HG02759 (cell line): Measurements from ENCODE around the gene IGF1R.
A peak's percentile ranks its signal among the peaks of the same experiment; 100 is the strongest.

Experiments used
- ATAC-seq: cut with Tn5 transposase; IDR thresholded peaks from one replicate; pipeline ENCODE4 v1.9.1; 2021; ENCODE audit warnings: mild to moderate bottlenecking, moderate library complexity; ENCODE audit not compliant: unreplicated experiment

Gene IGF1R

DNA sequence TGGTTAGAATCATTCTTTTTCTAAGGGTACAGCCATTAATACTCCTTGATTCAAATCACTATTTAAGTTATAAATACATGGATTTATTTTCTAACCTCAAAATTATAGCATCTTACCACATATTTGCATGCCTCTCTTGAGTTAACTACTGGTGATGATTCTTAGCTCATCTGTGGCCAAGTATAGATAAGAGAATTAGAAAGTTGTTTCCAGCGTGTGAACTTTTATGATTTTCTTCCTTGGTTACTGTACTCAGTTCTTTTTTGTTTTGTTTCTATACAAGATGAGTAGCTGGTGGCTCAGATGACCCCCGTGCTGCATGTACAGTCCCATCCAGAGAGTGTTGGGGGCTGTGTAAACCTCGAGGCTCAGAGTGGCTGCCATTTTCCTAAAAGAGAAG, 124.6 kb downstream of the IGF1R start:
- ATAC-seq: no peak

DNA sequence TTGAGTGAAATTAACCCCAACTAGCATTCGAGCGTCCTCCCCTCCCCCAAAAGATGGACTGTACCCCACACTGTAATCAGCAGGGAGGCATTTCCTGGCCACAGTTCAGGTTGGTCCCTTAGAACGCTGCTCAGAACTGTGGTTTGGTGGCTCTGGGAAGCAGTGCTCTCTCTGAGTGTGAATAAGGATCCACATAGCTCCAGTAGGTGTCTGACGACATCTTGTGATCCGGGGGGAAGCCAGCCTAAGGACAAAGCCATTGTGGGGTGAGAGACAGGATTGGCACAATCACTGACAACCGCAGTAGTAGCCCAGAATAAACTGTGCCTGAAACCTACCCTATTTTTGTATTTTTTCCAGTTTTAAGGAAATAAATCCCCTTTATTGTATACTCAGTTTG, 125.3 kb downstream of the IGF1R start:
- ATAC-seq: no peak

DNA sequence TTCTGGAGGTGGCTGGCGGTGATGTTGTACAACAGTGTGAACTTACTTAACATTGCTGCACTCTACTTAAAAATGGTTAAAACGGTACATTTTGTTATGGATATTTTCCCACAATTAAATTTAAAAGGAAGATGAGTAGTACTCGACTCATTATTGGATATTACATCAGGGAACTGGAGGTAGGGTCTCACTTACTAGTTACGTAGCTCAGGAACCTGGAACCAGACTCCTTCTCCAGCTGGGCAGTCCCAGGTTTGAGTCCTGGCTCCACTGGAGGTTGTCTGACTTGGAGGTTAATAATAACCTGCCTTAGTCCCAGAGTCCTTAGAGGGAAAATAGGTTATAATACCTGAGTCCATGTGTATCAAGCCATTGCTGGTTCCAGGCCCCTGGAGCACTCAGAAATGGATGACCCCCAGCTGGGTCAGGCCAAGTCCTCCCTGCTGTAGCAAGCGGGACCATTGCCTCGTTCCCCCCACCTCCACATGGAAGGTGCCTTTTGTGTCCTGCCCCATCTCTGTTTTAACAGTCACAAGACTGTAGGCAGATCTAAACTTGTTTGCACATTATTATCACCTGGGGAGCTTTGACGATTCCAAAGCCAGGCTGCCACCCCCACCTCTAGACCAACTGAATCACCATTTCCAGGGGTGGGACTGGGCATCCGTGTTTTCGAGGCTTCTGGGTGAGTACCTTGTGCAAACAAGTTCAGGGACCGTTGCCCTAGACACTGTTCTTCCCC, 126.6 kb downstream of the IGF1R start:
- no peak for ATAC-seq

DNA sequence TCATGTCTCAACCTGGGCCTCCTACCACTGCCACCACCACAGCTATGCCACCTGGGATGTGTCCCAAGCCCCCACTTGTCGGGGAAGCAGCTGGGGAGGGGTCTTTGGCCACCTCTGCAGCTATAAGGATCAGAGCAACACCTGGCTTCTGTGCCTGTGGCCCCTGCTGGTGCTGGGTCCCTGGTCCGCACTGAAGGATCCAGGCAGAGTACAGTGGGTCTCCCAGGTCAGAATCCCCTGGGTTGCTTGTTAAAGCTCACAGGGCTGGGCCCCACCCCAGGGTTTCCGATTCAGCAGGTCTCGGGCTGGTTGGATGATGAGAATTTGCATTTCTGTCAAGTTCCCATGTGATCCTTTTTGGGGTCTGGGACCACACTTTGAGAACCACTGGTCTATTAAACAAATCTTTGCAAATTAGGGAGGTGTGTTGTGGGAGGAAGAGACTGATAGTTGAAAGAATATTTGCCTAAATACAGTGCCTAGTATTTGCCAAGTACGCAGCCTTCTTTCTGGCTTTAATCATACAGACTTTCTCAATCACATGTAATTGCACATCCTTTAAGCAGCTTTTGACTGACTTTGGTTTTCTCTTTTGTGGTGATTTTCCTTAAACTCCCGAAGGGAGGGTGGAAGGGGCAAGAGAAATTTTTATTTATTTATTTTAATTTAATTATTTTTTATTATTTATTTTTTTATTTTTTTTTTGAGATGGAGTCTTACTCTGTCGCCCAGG, 127.3 kb downstream of the IGF1R start:
- no peak for ATAC-seq

DNA sequence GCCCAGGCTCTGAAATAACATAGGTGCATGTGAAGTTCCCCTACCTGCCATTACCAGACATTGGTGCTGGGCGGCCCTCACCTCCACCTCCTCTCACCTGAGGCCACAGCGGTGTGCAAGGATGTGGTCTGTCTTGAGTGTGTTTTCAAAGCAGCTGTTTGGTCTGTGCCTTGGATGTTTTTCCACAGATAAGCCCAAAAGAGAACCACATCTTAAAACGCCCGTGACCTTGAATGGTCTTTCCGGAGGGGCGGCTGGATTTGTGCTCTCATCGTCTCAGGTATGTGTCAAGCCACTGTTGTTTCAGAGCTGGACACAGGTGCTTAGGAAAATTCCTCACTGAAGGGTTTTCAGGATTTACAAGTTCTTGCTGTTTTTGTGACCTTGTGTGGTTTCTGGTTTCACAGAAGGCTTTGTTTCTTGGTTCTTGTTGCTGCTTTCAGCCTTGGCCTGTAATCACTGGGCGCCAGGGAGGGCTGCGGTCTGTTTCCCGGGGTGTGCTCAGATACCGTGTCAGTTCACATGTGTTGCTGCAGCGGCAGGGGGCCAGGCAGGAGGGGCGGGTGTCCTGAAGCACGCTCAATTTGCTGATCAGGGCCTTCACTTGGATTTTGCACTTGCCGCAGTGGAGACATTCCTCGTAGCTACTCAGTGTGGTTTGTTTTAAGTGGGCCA, 128.4 kb downstream of the IGF1R start:
- peak; percentile 78 for ATAC-seq

DNA sequence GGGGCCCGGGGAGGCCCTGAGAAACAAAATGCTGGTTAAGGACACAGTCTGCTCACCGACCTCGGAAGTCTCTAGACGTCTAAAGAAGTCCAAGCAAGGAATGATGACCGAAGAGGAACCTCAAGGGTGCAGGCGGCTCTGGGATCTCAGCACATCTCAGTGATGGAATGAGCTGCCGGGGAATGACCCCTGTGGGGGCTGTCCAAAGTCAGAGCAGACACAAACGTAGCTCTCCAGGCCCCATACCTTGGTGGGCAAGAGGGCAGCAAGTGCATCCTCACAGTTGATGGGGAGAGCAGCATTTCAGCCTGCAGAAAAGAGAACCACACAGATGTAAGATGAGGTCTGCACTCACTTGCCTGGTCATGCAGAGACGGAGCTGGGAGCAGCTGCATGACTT, 129.1 kb downstream of the IGF1R start:
- ATAC-seq: no peak

DNA sequence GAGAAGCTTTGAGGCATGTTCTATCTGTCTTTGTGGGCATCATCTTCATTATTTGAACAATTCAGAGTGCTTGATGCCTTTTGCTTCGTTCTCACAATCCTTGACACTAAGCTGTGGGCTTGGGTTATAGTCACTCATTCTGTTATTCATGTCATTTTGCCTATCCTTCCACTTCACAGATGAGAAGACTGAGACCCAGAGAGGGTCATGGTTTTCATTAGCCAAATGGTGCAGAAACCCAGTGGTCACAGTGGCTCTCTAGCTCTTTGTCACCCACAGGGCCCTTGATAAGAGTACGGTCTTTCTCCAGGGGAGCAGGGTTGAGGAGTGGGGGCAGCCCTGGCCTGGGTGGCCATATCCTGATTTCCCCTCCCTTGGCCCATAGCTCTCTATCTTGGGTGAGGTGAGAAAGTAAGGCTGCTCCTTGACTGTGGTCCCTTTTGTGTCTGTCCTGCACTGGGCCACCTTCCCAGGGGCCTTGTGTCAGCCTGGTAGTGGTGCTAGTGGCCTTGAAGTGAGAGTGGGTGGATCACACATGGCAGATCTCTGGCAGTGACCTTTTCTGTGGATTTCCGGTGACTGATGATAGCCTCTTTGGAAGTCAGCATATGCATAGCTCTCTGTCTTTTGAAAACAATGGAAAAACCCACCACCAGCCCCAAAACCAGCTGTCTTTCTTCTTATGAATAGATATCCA, 130.1 kb downstream of the IGF1R start:
- no peak for ATAC-seq

- no peak for ATAC-seq
These were observed 130.6 kb downstream of the IGF1R start for GRCh38 chr15:98778960-98779359.

DNA sequence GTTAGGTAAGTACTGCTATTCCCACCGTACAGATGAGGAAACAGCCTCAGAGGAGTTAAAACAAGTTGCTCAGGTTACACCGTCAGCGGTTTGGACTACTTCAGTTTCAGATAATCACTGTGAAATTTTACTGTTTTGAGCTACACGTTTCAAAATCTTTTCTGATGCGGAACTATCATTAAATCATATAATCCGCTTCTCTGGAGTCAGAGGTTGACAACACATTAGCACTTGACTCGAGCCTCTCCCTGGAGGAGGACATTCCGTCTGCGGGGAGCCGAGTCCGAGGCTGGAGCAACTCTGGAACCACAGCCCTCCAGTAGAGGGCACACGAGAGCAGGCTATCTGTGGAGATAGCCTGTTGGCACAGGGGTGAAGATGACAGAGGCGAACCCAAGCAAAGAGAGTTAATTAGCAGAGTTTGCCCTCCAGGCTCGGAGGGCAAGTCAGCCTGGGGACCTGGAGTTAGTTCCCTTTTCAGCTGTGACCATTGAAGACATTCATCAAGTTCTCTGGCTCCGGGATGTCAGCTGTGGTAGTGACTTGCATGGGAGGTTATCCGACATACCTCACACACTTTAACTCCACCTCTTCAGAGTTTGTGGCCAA, 131.2 kb downstream of the IGF1R start:
- peak; percentile 77 for ATAC-seq

DNA sequence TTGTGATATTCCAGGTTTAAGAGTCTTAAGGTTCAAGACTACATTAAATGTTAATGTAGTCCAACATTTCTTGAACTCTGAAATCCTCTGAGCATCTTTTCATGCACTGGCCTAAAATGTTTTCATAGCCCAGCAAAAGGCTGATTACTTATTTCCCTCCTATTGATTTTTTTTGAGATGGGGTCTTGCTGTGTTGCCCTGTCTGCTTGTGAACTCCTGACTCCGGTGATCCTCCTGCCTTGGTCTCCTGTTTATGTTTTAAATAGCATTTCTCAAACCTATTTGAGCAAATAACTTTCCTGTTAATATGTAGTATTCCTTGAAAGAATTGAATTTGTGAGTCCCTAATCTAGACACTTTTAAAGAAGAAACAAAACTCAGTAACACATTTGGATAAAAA, 133.5 kb downstream of the IGF1R start:
- ATAC-seq: no peak

- ATAC-seq: no peak
These were observed 134.5 kb downstream of the IGF1R start for GRCh38 chr15:98782801-98783200.

DNA sequence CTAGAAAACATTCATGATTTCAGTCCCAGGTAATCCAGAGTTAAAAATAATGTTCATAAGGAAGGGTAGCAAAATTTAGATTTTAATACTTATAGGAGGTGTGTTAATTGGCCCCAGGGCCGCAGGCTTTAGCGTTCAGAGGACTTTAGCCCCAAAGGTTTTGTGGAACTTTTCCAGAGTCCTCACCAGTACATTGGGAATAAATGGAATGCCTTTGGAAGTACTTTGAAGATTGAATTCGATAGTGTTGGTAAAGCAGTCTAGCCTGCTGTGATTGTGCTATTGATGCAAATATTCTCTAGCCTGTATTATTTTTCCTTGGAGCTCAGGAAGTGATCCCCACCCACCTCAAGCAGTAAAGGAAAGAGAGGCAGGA, 137.1 kb downstream of the IGF1R start:
- no peak for ATAC-seq

- ATAC-seq: peak; percentile 92
These were observed 137.7 kb downstream of the IGF1R start for GRCh38 chr15:98785807-98786621.

GRCh38 chr15:98786717-98787116, 138.4 kb downstream of the IGF1R start:
- peak; percentile 19 for ATAC-seq

DNA sequence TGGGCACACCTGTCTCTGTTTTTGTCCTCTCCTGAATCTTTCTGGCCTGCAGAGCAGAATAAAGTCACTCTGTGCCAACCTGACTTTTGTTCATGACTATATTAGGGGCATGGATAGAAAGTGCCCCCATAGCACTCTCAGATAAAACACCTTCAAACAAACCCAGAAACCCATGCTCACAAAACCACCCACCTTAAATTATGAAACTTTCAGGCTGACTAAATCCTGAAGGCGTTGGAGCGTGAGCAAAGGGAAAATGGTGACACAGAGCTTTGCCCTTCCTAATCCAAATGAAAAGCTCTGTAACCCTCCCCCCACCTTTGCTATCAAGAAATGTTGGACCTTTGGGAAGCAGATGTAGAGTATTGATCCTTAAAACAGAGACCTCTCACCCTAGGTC, 138.9 kb downstream of the IGF1R start:
- ATAC-seq: no peak

GRCh38 chr15:98787936-98788757, 139.8 kb downstream of the IGF1R start:
- no peak for ATAC-seq

GRCh38 chr15:98789020-98789419, 140.7 kb downstream of the IGF1R start:
- no peak for ATAC-seq

DNA sequence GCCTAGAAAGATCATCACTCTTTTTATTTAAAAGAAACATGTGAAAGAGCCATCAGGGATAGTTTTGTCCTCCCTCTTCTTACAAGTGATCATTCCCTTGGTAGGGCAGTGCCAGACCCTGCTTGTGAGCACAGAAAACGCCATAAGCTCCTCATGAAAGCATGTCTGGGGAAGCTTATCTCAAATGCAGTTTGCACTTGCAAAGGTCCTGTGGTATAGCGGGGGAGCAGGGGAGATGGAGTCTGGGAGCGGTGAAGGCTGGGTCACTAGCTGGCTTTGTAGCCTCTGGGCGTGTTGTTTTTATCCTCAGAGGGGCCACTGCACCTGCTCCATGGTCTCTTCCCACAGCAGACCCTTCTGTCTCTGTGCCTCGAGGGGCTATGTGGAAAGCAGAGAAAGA, 141.9 kb downstream of the IGF1R start:
- no peak for ATAC-seq

GRCh38 chr15:98791046-98791701, 142.8 kb downstream of the IGF1R start:
- ATAC-seq: no peak
